Choroid plexus epithelial cell (primary cell): Measurements from ENCODE around the gene FRY.
"Not testable (repeated sequence)": the region's sequence is repeated elsewhere in the genome, so short reads cannot be mapped to it uniquely, and the experiment has no call there.

Experiments
- DNase-seq: peaks from one replicate; pipeline ENCODE4 v3.0.0-alpha.2; 2010; ENCODE audit warnings: low read depth
- H3K4me3 ChIP-seq: 2 replicates; pipeline ENCODE4 v1.5.1; 2011; ENCODE audit warnings: low read depth, mild to moderate bottlenecking, control low read depth, low read length, moderate library complexity
- TF ChIP-seq, protein P1 (sequence below): conservative IDR thresholded peaks from 2 replicates; pipeline ENCODE4 v1.5.1; 2011; ENCODE audit warnings: low read depth, mild to moderate bottlenecking, control low read depth, inconsistent platforms, low read length, moderate library complexity

FRY gene

GRCh38 chr13:32031025-32031814, at the start of gene FRY:
Gene FRY (plus strand): TSS chr13:32031774. CDS start chr13:32031796, 22 bp downstream.
- TF ChIP-seq, protein P1, sequence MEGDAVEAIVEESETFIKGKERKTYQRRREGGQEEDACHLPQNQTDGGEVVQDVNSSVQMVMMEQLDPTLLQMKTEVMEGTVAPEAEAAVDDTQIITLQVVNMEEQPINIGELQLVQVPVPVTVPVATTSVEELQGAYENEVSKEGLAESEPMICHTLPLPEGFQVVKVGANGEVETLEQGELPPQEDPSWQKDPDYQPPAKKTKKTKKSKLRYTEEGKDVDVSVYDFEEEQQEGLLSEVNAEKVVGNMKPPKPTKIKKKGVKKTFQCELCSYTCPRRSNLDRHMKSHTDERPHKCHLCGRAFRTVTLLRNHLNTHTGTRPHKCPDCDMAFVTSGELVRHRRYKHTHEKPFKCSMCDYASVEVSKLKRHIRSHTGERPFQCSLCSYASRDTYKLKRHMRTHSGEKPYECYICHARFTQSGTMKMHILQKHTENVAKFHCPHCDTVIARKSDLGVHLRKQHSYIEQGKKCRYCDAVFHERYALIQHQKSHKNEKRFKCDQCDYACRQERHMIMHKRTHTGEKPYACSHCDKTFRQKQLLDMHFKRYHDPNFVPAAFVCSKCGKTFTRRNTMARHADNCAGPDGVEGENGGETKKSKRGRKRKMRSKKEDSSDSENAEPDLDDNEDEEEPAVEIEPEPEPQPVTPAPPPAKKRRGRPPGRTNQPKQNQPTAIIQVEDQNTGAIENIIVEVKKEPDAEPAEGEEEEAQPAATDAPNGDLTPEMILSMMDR = peak; percentile 42
- DNase-seq = peak; percentile 68
- H3K4me3 ChIP-seq = peak within 1 kb of the TSS; percentile 74

GRCh38 chr13:31982124-31982523, 49.5 kb upstream of the FRY start:
- DNase-seq = peak; percentile 7
- H3K4me3 ChIP-seq = no peak overlapping the region
- TF ChIP-seq, protein P1 = no peak

DNA sequence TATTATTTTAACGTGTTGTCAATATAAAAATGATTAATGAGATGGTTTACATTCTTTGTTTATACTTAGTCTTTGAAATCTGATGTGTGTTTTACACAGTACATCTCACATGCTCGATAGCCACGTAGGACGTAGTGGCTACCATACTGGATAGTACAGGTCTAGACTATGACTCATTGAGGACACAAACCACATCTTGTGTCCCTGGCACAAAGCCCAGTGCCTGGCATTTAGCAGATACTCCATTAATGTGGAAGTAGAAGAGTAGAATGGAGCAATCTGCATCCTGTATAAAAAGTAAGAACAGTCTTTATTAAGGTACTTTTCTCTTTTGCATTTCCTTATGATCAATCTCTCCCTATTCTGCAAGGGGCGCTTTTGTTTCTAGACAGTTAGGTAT, 49.0 kb upstream of the FRY start:
- no peak overlapping the region for H3K4me3 ChIP-seq
- DNase-seq = peak; percentile 98
- TF ChIP-seq, protein P1 = no peak

- not testable (repeated sequence) for H3K4me3 ChIP-seq, DNase-seq
Observed at GRCh38 chr13:31983696-31984095, 47.9 kb upstream of the FRY start.

- DNase-seq, H3K4me3 ChIP-seq: not testable (repeated sequence)
Observed at GRCh38 chr13:31984388-31984787, 47.2 kb upstream of the FRY start.

- no peak for DNase-seq
- TF ChIP-seq, protein P1 = no peak
- H3K4me3 ChIP-seq = no peak overlapping the region
Observed at GRCh38 chr13:31986676-31987470, 44.7 kb upstream of the FRY start.

- no peak overlapping the region for H3K4me3 ChIP-seq
- peak; percentile 5 for DNase-seq
- TF ChIP-seq, protein P1 = no peak
Observed at GRCh38 chr13:31987535-31988170, 43.9 kb upstream of the FRY start.

GRCh38 chr13:31994367-31994766, 37.2 kb upstream of the FRY start:
- not testable (repeated sequence) for H3K4me3 ChIP-seq, DNase-seq
